HL-60 (cell line): ENCODE results near the gene LFNG.

Experiments
- CTCF ChIP-seq: IDR thresholded peaks from one replicate; pipeline ENCODE4 v1.5.1; 2011; ENCODE audit warnings: low read length, control low read depth, inconsistent platforms; ENCODE audit not compliant: insufficient read depth
- GABPA ChIP-seq: IDR thresholded peaks from 2 replicates; pipeline ENCODE4 v1.6.1; 2012; ENCODE audit warnings: low read depth
- POLR2AphosphoS5 ChIP-seq: IDR thresholded peaks from 2 replicates; pipeline ENCODE4 v1.6.1; 2012; ENCODE audit warnings: low read depth
- REST ChIP-seq: IDR thresholded peaks from 2 replicates; pipeline ENCODE4 v1.6.1; 2012; ENCODE audit warnings: low read depth; ENCODE audit not compliant: insufficient replicate concordance
- SPI1 ChIP-seq: IDR thresholded peaks from 2 replicates; pipeline ENCODE4 v1.6.1; 2012; ENCODE audit warnings: low read depth, mild to moderate bottlenecking, borderline replicate concordance

- no peak for TF ChIP-seq REST
- TF ChIP-seq CTCF = no peak
- peak; percentile 3; the same call in 1 of the 2 replicates for TF ChIP-seq POLR2AphosphoS5
- 0 out of 2 replicates have a peak, but pooled peaks have one; percentile 5 for TF ChIP-seq GABPA
- peak; percentile 93 for TF ChIP-seq SPI1
These were observed 9.8 kb downstream of the LFNG start for GRCh38 chr7:2529161-2530070.
